HG03159 (cell line): ENCODE results near the gene TMEM200C.
"Not testable (repeated sequence)": the region's sequence is repeated elsewhere in the genome, so short reads cannot be mapped to it uniquely, and the experiment has no call there.

ENCODE experiments used
- ATAC-seq: cut with Tn5 transposase; IDR thresholded peaks from one replicate; pipeline ENCODE4 v1.9.1; 2021; ENCODE audit warnings: mild to moderate bottlenecking, moderate library complexity; ENCODE audit not compliant: unreplicated experiment

Gene TMEM200C

GRCh38 chr18:5892823-5893431, 2.4 kb downstream of the TMEM200C start:
- ATAC-seq: no peak

GRCh38 chr18:5891854-5892215, 3.5 kb downstream of the TMEM200C start:
- ATAC-seq: no peak

- ATAC-seq: no peak
These were observed 4.0 kb downstream of the TMEM200C start for GRCh38 chr18:5891184-5891853.

GRCh38 chr18:5890331-5891183, 4.8 kb downstream of the TMEM200C start:
- peak; percentile 75 for ATAC-seq

GRCh38 chr18:5885361-5885760, 10.0 kb downstream of the TMEM200C start:
- ATAC-seq: no peak

- peak; percentile 66 for ATAC-seq
These were observed 10.9 kb downstream of the TMEM200C start for GRCh38 chr18:5884375-5884774.

- peak; percentile 49 for ATAC-seq
These were observed 15.8 kb downstream of the TMEM200C start for GRCh38 chr18:5879479-5879882.

- ATAC-seq: no peak
These were observed 18.4 kb downstream of the TMEM200C start for GRCh38 chr18:5876891-5877290.

GRCh38 chr18:5874336-5874735, 21.0 kb downstream of the TMEM200C start:
- no peak for ATAC-seq

- no peak for ATAC-seq
These were observed 22.4 kb downstream of the TMEM200C start for GRCh38 chr18:5872886-5873285.

- ATAC-seq: no peak
These were observed 23.9 kb downstream of the TMEM200C start for GRCh38 chr18:5871426-5871825.

- ATAC-seq: peak; percentile 87
These were observed 27.0 kb downstream of the TMEM200C start for GRCh38 chr18:5868218-5868854.

GRCh38 chr18:5865521-5865920, 29.8 kb downstream of the TMEM200C start:
- ATAC-seq: no peak

GRCh38 chr18:5862127-5862526, 33.2 kb downstream of the TMEM200C start:
- not testable (repeated sequence) for ATAC-seq

GRCh38 chr18:5857180-5857579, 38.1 kb downstream of the TMEM200C start:
- ATAC-seq: no peak

GRCh38 chr18:5853253-5853652, 42.1 kb downstream of the TMEM200C start:
- ATAC-seq: no peak

- no peak for ATAC-seq
These were observed 43.3 kb downstream of the TMEM200C start for GRCh38 chr18:5851998-5852397.

- ATAC-seq: no peak
These were observed 52.7 kb downstream of the TMEM200C start for GRCh38 chr18:5842653-5843052.

GRCh38 chr18:5841518-5841917, 53.8 kb downstream of the TMEM200C start:
- ATAC-seq: no peak

- no peak for ATAC-seq
These were observed 54.8 kb downstream of the TMEM200C start for GRCh38 chr18:5840547-5840946.

- ATAC-seq: no peak
These were observed 55.3 kb downstream of the TMEM200C start for GRCh38 chr18:5840025-5840424.
